ENCODE data around the gene MRC2. TPM values are rescaled to one million over a fixed set of nuclear protein-coding genes. Genes with fewer than 3 reads are reported as not detected.

MRC2 gene
- total and polyA plus RNA-seq, 2 of the 13 experiments (the other 11 are each of a cell fraction or from before 2014, with no cell fraction given), result not detected

- POLR2A ChIA-PET, result no interaction called here
Observed at GRCh38 chr17:62595484-62595883, 32.0 kb upstream of the MRC2 start.

DNA sequence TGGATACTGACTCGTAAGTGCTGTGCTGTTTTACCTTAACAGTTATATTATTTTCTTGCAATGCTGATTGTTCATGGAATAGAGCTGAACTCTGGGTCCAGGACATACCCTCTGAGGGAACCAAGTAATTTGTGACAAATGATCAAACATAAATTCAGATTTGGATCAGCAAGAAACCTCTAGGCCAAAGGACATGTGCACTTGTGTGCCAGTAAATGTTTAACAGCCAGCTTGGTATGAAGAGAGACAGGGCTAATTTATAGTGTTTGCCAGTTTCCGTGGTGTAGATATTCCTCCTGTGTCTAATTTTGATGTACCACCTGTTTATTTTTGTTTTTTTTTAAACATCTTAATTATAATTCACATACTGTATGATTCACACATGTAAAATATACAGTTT lies 30.8 kb upstream of the MRC2 start:
- ChIA-PET CTCF (ENCODE audit: low intra/inter-chr PET ratio, low total read pairs) (no interaction called here), POLR2A (no interaction called here)
- Histone ChIP-seq H3K4me2 (ENCODE audit: low read depth, low read length) (no peak overlapping the region), H3K9me3 (ENCODE audit: low read length) (no peaks in the 10 kb centered on the region), H3K9ac (ENCODE audit: insufficient read depth, low read depth, low read length) (no peak overlapping the region), H4K20me1 (ENCODE audit: insufficient read depth, low read length) (no peaks in the 10 kb centered on the region), H3K36me3 (replicated peaks in 1 of 2; ENCODE audit: control insufficient read depth in 1 of 2, insufficient read depth in 2 of 2, low read length in 2 of 2) (peaks cover 5 to 70% of the 10 kb centered on the region in 2 experiments), H3K27ac (ENCODE audit: extremely low read length, insufficient read depth, low read length) (no peak overlapping the region), H2AFZ (ENCODE audit: low read length) (no peak overlapping the region), H3K4me1 (ENCODE audit: insufficient read depth, low read length) (no peaks in the 10 kb centered on the region), H3K79me2 (ENCODE audit: insufficient read depth, low read length) (no peaks in the 10 kb centered on the region), H3K27me3 (ENCODE audit: control insufficient read depth in 1 of 2, insufficient read depth in 2 of 2, low read length in 2 of 2) (no peaks in the 10 kb centered on the region), H3K4me3 (replicated peaks in 1 of 3; ENCODE audit: insufficient read depth in 1 of 3, low read depth in 2 of 3, low read length in 3 of 3) (no peak overlapping the region)
- no peak for ATAC-seq
- in situ Hi-C loops (cut with HindIII; ENCODE audit: extremely low pct_ligation_motif_present, low pct_unique_long_range_greater_than_20kb) (no loop called here), intact Hi-C loops (cut with micrococcal nuclease; ENCODE audit: unreplicated experiment) (no loop called here)
- whole genome bisulfite sequencing (ENCODE audit: low lambda C conversion rate), result 94% methylated on average over 2 of the region's 2 CpGs
- DNase-seq (ENCODE audit: low spot score), result no peak
- no peak for TF ChIP-seq ARNT2 (CRISPR knock-in tag; IDR thresholded peaks at IDR 0.05; ENCODE audit: low read depth)
- TF ChIP-seq CHD4 (IDR thresholded peaks at IDR 0.05; ENCODE audit: borderline replicate concordance, low read length), result no peak
- no peak for TF ChIP-seq ZBTB34 (CRISPR knock-in tag; IDR thresholded peaks at IDR 0.05)
- no peak for TF ChIP-seq ZNF768 (CRISPR knock-in tag; IDR thresholded peaks at IDR 0.05)
- no peak for TF ChIP-seq ZNF558 (CRISPR knock-in tag; IDR thresholded peaks at IDR 0.05; ENCODE audit: borderline replicate concordance)
- no peak for TF ChIP-seq DRAP1 (CRISPR knock-in tag; IDR thresholded peaks at IDR 0.05)
- TF ChIP-seq KAT2B (IDR thresholded peaks at IDR 0.05; ENCODE audit: borderline replicate concordance, low read depth, low read length), result no peak
- no peak for TF ChIP-seq ZBTB21 (CRISPR knock-in tag; IDR thresholded peaks at IDR 0.05)
- no peak for TF ChIP-seq ZNF619 (CRISPR knock-in tag; IDR thresholded peaks at IDR 0.05)
- BruUV-seq (replicated peaks), result no TSS peak
- FAIRE-seq, result no peak

More at GRCh38 chr17:62595484-62595883, 32.0 kb upstream of the MRC2 start:
- intact Hi-C loops (cut with micrococcal nuclease; ENCODE audit: unreplicated experiment) (no loop called here), in situ Hi-C loops (cut with HindIII; ENCODE audit: extremely low pct_ligation_motif_present, low pct_unique_long_range_greater_than_20kb) (no loop called here)
- Histone ChIP-seq H3K36me3 (replicated peaks in 1 of 2; ENCODE audit: control insufficient read depth in 1 of 2, insufficient read depth in 2 of 2, low read length in 2 of 2) (peaks cover 5 to 70% of the 10 kb centered on the region in 2 experiments), H3K4me2 (ENCODE audit: low read depth, low read length) (no peak overlapping the region), H3K9ac (ENCODE audit: insufficient read depth, low read depth, low read length) (no peak overlapping the region), H3K4me3 (replicated peaks in 1 of 3; ENCODE audit: insufficient read depth in 1 of 3, low read depth in 2 of 3, low read length in 3 of 3) (no peak overlapping the region), H3K79me2 (ENCODE audit: insufficient read depth, low read length) (no peaks in the 10 kb centered on the region), H3K9me3 (ENCODE audit: low read length) (no peaks in the 10 kb centered on the region), H3K4me1 (ENCODE audit: insufficient read depth, low read length) (no peaks in the 10 kb centered on the region), H2AFZ (ENCODE audit: low read length) (no peak overlapping the region), H3K27me3 (ENCODE audit: control insufficient read depth in 1 of 2, insufficient read depth in 2 of 2, low read length in 2 of 2) (no peaks in the 10 kb centered on the region), H4K20me1 (ENCODE audit: insufficient read depth, low read length) (no peaks in the 10 kb centered on the region), H3K27ac (ENCODE audit: extremely low read length, insufficient read depth, low read length) (no peak overlapping the region)
- ATAC-seq, result no peak
- TF ChIP-seq ATF7 (IDR thresholded peaks at IDR 0.05) (peak; percentile 39; the same call in 1 of the 2 replicates), ATF7 (CRISPR knock-in tag; IDR thresholded peaks at IDR 0.05) (no peak), ADNP (CRISPR knock-in tag; IDR thresholded peaks at IDR 0.05) (no peak), CEBPB (IDR thresholded peaks at IDR 0.05; ENCODE audit: borderline replicate concordance, low read depth, low read length) (no peak)
- TF ChIP-seq, protein P1, sequence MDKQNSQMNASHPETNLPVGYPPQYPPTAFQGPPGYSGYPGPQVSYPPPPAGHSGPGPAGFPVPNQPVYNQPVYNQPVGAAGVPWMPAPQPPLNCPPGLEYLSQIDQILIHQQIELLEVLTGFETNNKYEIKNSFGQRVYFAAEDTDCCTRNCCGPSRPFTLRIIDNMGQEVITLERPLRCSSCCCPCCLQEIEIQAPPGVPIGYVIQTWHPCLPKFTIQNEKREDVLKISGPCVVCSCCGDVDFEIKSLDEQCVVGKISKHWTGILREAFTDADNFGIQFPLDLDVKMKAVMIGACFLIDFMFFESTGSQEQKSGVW (CRISPR knock-in tag; IDR thresholded peaks at IDR 0.05; ENCODE audit: borderline replicate concordance), result no peak
- WGBS (ENCODE audit: low lambda C conversion rate), result 98% methylated on average over 5 of the region's 5 CpGs
- CTCF ChIA-PET (ENCODE audit: low intra/inter-chr PET ratio, low total read pairs), result no interaction called here
- BruUV-seq (replicated peaks), result no TSS peak
- no peak for FAIRE-seq
- DNase-seq (ENCODE audit: low spot score), result no peak

Measured in HepG2 (cell line).